NT2/D1 (cell line): ENCODE data around the gene NPSR1.

ENCODE experiments used
- SUZ12 ChIP-seq: IDR thresholded peaks from 2 replicates; pipeline ENCODE4 v1.6.1; 2011; ENCODE audit not compliant: insufficient read length, insufficient read depth; ENCODE audit errors: extremely low read depth
- ZNF274 ChIP-seq: IDR thresholded peaks from 2 replicates; pipeline ENCODE4 v1.6.1; 2011; ENCODE audit warnings: mild to moderate bottlenecking, low read depth, low read length

GRCh38 chr7:34760271-34760670 lies 102.3 kb downstream of the NPSR1 start:
- TF ChIP-seq ZNF274 (no peak), SUZ12 (no peak)
